ENCODE measurements around the gene ALDH1L1. TPM values are rescaled to one million over a fixed set of nuclear protein-coding genes. Genes with fewer than 3 reads are reported as not detected.

ALDH1L1 gene
- total RNA-seq, 2 experiments from 2014 or later: not detected

DNA sequence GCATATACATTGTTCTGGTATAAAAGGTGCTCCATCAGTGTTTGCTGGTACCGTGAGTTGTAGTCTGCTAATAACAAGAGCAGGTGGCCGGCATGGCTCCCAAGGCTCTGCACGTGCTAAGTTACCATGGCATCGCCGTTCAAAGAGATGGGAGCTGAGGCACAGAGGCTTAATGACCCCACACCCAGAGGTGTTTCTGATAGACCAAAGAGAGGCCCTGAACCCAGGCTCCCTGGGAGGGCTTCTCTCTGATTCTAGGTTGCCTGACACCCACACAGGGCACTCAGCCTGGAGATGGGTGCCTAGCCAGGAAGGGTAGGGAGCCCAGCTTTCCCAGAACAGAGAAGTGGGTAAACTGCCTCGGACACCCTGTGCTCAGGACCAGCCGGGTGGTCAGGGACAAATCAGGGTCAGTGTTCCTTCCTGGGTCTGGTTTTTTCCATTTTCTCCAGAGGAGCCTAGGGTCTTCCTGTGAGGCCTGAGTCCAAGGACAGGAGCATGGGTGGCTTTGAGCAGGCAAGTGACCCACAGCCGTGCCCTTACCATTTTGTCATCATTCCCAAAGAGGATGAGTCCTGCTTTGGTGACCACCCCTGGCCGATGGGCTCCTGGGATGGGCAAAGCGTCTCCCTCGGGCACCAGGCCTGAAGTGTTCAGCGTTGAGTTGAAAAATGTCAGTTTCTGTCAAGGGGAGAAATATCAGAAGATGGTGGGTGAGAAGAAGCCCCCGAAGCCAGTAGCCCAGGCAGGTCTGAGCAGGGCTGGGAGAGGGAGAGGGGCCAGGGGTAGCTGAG lies 27.3 kb downstream of the ALDH1L1 start:
- Mint-ChIP-seq H3K9me3 (no peaks in the 10 kb centered on the region), H3K4me3 (no peak overlapping the region), H3K4me1 (ENCODE audit: low read depth) (no peaks in the 10 kb centered on the region), H3K36me3 (ENCODE audit: low read depth) (no peaks in the 10 kb centered on the region), H3K27ac (no peak overlapping the region), H3K27me3 (no peaks in the 10 kb centered on the region)
- Histone ChIP-seq H3K9me3 (ENCODE audit: control insufficient read depth in 1 of 2, insufficient read depth in 1 of 2, low read length in 2 of 2) (peaks cover 0 to 6% of the 10 kb centered on the region in 2 experiments), H3K27ac (ENCODE audit: low read depth in 1 of 2, low read length in 2 of 2) (no peak overlapping the region), H3K27me3 (ENCODE audit: control insufficient read depth in 1 of 2, insufficient read depth in 2 of 2, low read length in 2 of 2) (no peaks in the 10 kb centered on the region), H3K4me1 (ENCODE audit: insufficient read depth, low read length) (no peaks in the 10 kb centered on the region), H3K36me3 (ENCODE audit: insufficient read depth, low read length) (no peaks in the 10 kb centered on the region), H3K4me3 (ENCODE audit: low read length) (no peak overlapping the region)
- ATAC-seq (ENCODE audit: poor library complexity) (no peak), DNase-seq (no peak)
- ChIA-PET POLR2A (no interaction called here), CTCF (no interaction called here)
- intact Hi-C loops (cut with DNase I, micrococcal nuclease): no loop called here
- no peak for TF ChIP-seq CTCF (IDR thresholded peaks at IDR 0.05)

DNA sequence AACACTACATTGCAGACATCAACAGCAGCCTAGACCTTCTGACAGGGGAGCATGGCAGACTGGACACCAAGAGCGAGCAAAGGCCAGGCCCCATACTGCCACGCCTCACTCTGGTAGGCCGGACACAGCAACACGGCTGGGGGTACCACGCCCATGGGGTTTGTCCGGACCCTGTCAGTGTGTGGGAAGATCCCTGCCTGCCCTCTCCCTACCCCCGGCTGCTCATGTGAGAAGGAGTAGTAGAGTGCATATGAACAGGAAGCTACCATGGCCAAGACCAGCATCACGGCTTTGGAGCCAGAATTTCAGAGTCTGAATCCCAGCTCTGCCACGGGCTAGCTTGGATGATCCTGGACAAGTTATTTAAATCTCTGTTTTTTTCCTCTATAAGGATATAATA lies 27.9 kb downstream of the ALDH1L1 start:
- Mint-ChIP-seq H3K4me3 (no peak overlapping the region), H3K9me3 (no peaks in the 10 kb centered on the region), H3K27ac (no peak overlapping the region), H3K36me3 (ENCODE audit: low read depth) (no peaks in the 10 kb centered on the region), H3K4me1 (ENCODE audit: low read depth) (no peaks in the 10 kb centered on the region), H3K27me3 (no peaks in the 10 kb centered on the region)
- intact Hi-C loops (cut with DNase I, micrococcal nuclease): no loop called here
- DNase-seq (no peak), ATAC-seq (ENCODE audit: poor library complexity) (no peak)
- no peaks in the 10 kb centered on the region for H3K4me1 ChIP-seq (ENCODE audit: insufficient read depth, low read length)
- TF ChIP-seq CTCF (IDR thresholded peaks at IDR 0.05): no peak
- POLR2A ChIA-PET: no interaction called here
- H3K4me3 ChIP-seq (ENCODE audit: low read length): no peak overlapping the region
- H3K27me3 ChIP-seq (ENCODE audit: control insufficient read depth in 1 of 2, insufficient read depth in 2 of 2, low read length in 2 of 2): no peaks in the 10 kb centered on the region
- H3K9me3 ChIP-seq (ENCODE audit: control insufficient read depth in 1 of 2, insufficient read depth in 1 of 2, low read length in 2 of 2): peaks cover 0 to 6% of the 10 kb centered on the region in 2 experiments
- no peak overlapping the region for H3K27ac ChIP-seq (ENCODE audit: low read depth in 1 of 2, low read length in 2 of 2)
- CTCF ChIA-PET: no interaction called here
- no peaks in the 10 kb centered on the region for H3K36me3 ChIP-seq (ENCODE audit: insufficient read depth, low read length)

DNA sequence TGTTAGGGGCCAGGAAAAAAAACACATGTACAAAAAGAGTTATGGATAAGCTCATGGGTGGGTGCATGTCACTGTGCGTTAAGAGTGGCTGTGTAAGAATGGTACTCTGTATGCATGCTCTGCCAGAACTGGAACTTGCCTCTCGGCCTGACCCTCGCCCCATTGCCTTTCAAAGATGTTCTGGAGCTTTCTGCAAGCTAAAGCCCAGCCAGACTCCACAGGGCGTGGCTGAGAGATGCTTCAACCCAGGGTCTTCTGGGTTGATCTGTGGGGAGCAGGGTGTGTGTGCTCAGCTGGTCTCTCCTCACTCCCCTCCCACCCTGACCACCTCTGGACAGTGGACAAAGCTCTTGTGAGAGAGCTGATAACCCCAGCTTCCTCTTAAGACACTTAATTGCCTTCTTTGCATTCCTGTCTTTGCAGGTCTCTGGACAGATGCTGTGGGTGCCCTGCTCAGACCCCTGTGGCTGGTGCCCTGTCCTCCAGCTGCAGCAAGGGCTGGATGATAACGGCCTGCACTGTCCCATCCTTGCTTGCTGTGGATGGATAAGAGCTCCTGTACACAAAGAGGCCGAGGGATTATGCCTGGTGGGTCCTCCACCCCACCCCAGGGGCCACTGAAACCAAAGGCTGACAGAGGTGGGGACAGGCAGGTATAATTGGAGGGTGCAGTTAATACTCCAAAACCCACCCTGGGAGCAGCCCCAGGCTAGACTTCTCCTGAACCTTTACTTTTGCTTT lies 28.7 kb downstream of the ALDH1L1 start:
- ChIA-PET CTCF (no interaction called here), POLR2A (no interaction called here)
- Histone ChIP-seq H3K4me3 (ENCODE audit: low read length) (no peak overlapping the region), H3K27me3 (ENCODE audit: control insufficient read depth in 1 of 2, insufficient read depth in 2 of 2, low read length in 2 of 2) (no peaks in the 10 kb centered on the region), H3K27ac (ENCODE audit: low read depth in 1 of 2, low read length in 2 of 2) (no peak overlapping the region), H3K4me1 (ENCODE audit: insufficient read depth, low read length) (no peaks in the 10 kb centered on the region), H3K36me3 (ENCODE audit: insufficient read depth, low read length) (no peaks in the 10 kb centered on the region), H3K9me3 (ENCODE audit: control insufficient read depth in 1 of 2, insufficient read depth in 1 of 2, low read length in 2 of 2) (peaks cover 0 to 6% of the 10 kb centered on the region in 2 experiments)
- H3K9me3 Mint-ChIP-seq: no peaks in the 10 kb centered on the region
- no peaks in the 10 kb centered on the region for H3K4me1 Mint-ChIP-seq (ENCODE audit: low read depth)
- no peak overlapping the region for H3K4me3 Mint-ChIP-seq
- TF ChIP-seq CTCF (IDR thresholded peaks at IDR 0.05): no peak
- H3K27me3 Mint-ChIP-seq: no peaks in the 10 kb centered on the region
- intact Hi-C loops (cut with DNase I, micrococcal nuclease): no loop called here
- ATAC-seq (ENCODE audit: poor library complexity): no peak
- no peak for DNase-seq
- no peaks in the 10 kb centered on the region for H3K36me3 Mint-ChIP-seq (ENCODE audit: low read depth)
- H3K27ac Mint-ChIP-seq: no peak overlapping the region

Data from CD4-positive, alpha-beta T cell (primary cell).